Endothelial cell of umbilical vein (primary cell): ENCODE results near the gene LRP1B.

Experiments
- EZH2 ChIP-seq: IDR thresholded peaks from 2 replicates; pipeline ENCODE4 v1.6.1; 2012; ENCODE audit warnings: borderline replicate concordance, low read depth, mild to moderate bottlenecking, moderate library complexity, low read length, inconsistent platforms; ENCODE audit not compliant: severe bottlenecking
- JUN ChIP-seq: IDR thresholded peaks from 2 replicates; pipeline ENCODE4 v1.6.1; 2011; ENCODE audit warnings: borderline replicate concordance, low read depth; ENCODE audit not compliant: insufficient read length, insufficient read depth
- TF ChIP-seq, protein P1 (sequence below), 2 donors: IDR thresholded peaks; 1 replicate in 1 of 2; 2 replicates in 1 of 2; pipeline ENCODE4 v1.5.1; 2011; ENCODE audit warnings: low read length in 2 of 2, mild to moderate bottlenecking in 2 of 2, moderate library complexity in 2 of 2, control low read depth in 1 of 2, inconsistent platforms in 1 of 2, low read depth in 1 of 2; ENCODE audit not compliant: insufficient read depth in 1 of 2; ENCODE audit errors: extremely low read depth in 1 of 2

- no peak for TF ChIP-seq EZH2
- TF ChIP-seq, protein P1, sequence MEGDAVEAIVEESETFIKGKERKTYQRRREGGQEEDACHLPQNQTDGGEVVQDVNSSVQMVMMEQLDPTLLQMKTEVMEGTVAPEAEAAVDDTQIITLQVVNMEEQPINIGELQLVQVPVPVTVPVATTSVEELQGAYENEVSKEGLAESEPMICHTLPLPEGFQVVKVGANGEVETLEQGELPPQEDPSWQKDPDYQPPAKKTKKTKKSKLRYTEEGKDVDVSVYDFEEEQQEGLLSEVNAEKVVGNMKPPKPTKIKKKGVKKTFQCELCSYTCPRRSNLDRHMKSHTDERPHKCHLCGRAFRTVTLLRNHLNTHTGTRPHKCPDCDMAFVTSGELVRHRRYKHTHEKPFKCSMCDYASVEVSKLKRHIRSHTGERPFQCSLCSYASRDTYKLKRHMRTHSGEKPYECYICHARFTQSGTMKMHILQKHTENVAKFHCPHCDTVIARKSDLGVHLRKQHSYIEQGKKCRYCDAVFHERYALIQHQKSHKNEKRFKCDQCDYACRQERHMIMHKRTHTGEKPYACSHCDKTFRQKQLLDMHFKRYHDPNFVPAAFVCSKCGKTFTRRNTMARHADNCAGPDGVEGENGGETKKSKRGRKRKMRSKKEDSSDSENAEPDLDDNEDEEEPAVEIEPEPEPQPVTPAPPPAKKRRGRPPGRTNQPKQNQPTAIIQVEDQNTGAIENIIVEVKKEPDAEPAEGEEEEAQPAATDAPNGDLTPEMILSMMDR (IDR thresholded peaks at IDR 0.05; ENCODE audit: extremely low read depth in 1 of 2, insufficient read depth in 1 of 2, low read depth in 1 of 2, low read length in 2 of 2) = no peak
- TF ChIP-seq JUN = no peak
Measured at GRCh38 chr2:140880573-140880972, 1250.2 kb downstream of the LRP1B start.
